ENCODE data around the gene TMEM266. TPM values are rescaled to one million over a fixed set of nuclear protein-coding genes. Genes with fewer than 3 reads are reported as not detected.

TMEM266 gene
- total RNA-seq, 6 donors from 2014 or later: 0.59 to 2.4 (median 1.2) TPM; not detected in 1

GRCh38 chr15:76181705-76182107, 121.9 kb downstream of the TMEM266 start:
- no peak overlapping the region for H3K27ac ChIP-seq
- no peaks in the 10 kb centered on the region for H3K27me3 ChIP-seq
- no peak overlapping the region for H3K4me3 ChIP-seq
- no peak for TF ChIP-seq EP300 (IDR thresholded peaks at IDR 0.05)
- no peak for TF ChIP-seq POLR2A (IDR thresholded peaks at IDR 0.05)
- TF ChIP-seq POLR2AphosphoS5 (IDR thresholded peaks at IDR 0.05): no peak
- TF ChIP-seq CTCF (IDR thresholded peaks at IDR 0.05): no peak
- DNase-seq (no peak), ATAC-seq (ENCODE audit: low FRiP score in 2 of 2) (no peak)
- H3K4me1 ChIP-seq: no peaks in the 10 kb centered on the region
- no peaks in the 10 kb centered on the region for H3K9me3 ChIP-seq
- WGBS, 2 donors: 87 to 90% methylated on average over 9 of the region's 9 CpGs
- no peaks in the 10 kb centered on the region for H3K36me3 ChIP-seq

DNA sequence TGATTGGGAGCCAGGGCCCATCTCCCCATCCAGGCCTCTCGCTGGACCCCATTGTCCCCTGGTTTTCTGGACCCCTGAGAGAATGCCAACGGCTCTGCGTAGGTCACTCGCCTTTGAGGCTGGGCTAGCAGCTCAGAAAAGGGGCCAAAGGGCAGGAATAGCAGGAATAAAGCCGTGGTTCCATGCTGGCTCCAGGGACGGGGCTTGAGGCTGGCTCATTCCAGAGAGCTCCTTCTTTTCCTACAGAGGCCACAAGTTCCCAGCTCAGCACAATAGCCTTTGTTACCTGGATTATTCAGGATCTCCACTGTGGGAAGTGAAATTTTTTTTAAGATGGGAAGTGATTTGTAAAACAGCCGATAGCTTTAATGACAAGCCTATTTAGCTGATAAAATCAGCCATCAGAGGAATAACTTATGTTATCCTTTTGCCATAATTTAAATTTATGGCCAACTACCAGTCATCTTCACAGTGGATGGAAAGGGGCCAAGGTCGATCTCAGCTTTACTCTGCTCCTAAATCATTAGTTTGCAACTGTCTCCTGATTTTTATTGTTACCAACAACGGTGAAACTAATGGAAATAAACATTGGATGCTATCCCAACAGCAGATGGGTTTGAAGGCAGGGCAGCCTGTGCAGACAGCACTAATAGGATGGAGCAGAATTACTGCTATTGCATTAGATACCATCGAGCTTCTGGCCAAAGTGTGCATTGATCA, 124.3 kb downstream of the TMEM266 start:
- no peak overlapping the region for H3K27ac ChIP-seq
- H3K36me3 ChIP-seq: no peaks in the 10 kb centered on the region
- 44 to 71% methylated on average over 6 to 9 of the region's 10 CpGs for WGBS, 2 donors
- ATAC-seq (ENCODE audit: low FRiP score in 2 of 2) (no peak), DNase-seq (no peak)
- H3K27me3 ChIP-seq: no peaks in the 10 kb centered on the region
- no peaks in the 10 kb centered on the region for H3K9me3 ChIP-seq
- no peaks in the 10 kb centered on the region for H3K4me1 ChIP-seq
- TF ChIP-seq POLR2AphosphoS5 (IDR thresholded peaks at IDR 0.05) (no peak), CTCF (IDR thresholded peaks at IDR 0.05) (no peak), EP300 (IDR thresholded peaks at IDR 0.05) (no peak), POLR2A (IDR thresholded peaks at IDR 0.05) (no peak)
- no peak overlapping the region for H3K4me3 ChIP-seq

DNA sequence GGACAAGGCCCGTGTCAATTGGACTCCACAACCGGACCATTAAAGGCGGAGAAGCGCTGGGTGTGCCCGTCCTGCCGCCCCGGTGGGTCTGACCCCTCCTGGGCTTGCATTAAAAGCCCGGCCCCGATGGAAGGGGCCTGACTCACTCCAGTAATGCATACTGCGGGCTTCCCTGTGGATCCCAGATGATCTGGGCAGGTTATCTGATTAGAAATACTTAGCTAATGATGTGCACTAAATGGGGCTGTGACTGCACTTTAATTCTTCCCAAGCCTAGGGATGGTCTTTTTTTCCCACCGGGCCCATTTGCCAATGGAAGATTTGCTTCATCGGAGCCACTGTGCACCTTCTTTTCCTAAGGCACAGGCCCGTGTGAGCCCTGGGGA, 124.9 kb downstream of the TMEM266 start:
- WGBS, 2 donors: 82 to 90% methylated on average over 13 of the region's 13 CpGs
- Histone ChIP-seq H3K27me3 (no peaks in the 10 kb centered on the region), H3K36me3 (no peaks in the 10 kb centered on the region), H3K9me3 (no peaks in the 10 kb centered on the region), H3K4me1 (no peaks in the 10 kb centered on the region), H3K4me3 (no peak overlapping the region), H3K27ac (no peak overlapping the region)
- DNase-seq: no peak
- TF ChIP-seq CTCF (IDR thresholded peaks at IDR 0.05) (no peak), POLR2AphosphoS5 (IDR thresholded peaks at IDR 0.05) (no peak), EP300 (IDR thresholded peaks at IDR 0.05) (no peak), POLR2A (IDR thresholded peaks at IDR 0.05) (no peak)
- no peak for ATAC-seq (ENCODE audit: low FRiP score in 2 of 2)

GRCh38 chr15:76185716-76186115, 125.9 kb downstream of the TMEM266 start:
- Histone ChIP-seq H3K27ac (no peak overlapping the region), H3K36me3 (no peaks in the 10 kb centered on the region), H3K4me1 (peaks cover 4 to 7% (median 6%) of the 10 kb centered on the region in 4 donors), H3K9me3 (no peaks in the 10 kb centered on the region), H3K27me3 (no peaks in the 10 kb centered on the region), H3K4me3 (no peak overlapping the region)
- peak in 5 of 6 experiments; percentile 24 to 51 (median 38) for TF ChIP-seq CTCF (IDR thresholded peaks at IDR 0.05)
- no peak for TF ChIP-seq EP300 (IDR thresholded peaks at IDR 0.05)
- WGBS, 2 donors: 43 to 61% methylated on average over 3 of the region's 3 CpGs
- DNase-seq (no peak), ATAC-seq (ENCODE audit: low FRiP score in 2 of 2) (peak; percentile 42 to 52)

- ATAC-seq (ENCODE audit: low FRiP score in 2 of 2): no peak
- H3K27me3 ChIP-seq: peaks cover 0 to 6% (median 2%) of the 10 kb centered on the region in 4 donors
- WGBS, 2 donors: 65% methylated on average over 4 of the region's 4 CpGs; no CpG with 5 or more reads in 1 of the 2 donors
- peaks cover 10 to 20% (median 15%) of the 10 kb centered on the region in 4 donors for H3K4me1 ChIP-seq
- TF ChIP-seq CTCF (IDR thresholded peaks at IDR 0.05) (no peak), EP300 (IDR thresholded peaks at IDR 0.05) (no peak), POLR2A (IDR thresholded peaks at IDR 0.05) (no peak), POLR2AphosphoS5 (IDR thresholded peaks at IDR 0.05) (no peak)
- no peak overlapping the region for H3K4me3 ChIP-seq
- no peak for DNase-seq
- H3K9me3 ChIP-seq: no peaks in the 10 kb centered on the region
- H3K27ac ChIP-seq: no peak overlapping the region
- no peaks in the 10 kb centered on the region for H3K36me3 ChIP-seq
These were observed 127.4 kb downstream of the TMEM266 start for GRCh38 chr15:76187163-76187562.

Data from upper lobe of left lung (tissue), 6 donors.